ENCODE measurements around the gene NUCKS1.

NUCKS1 gene

DNA sequence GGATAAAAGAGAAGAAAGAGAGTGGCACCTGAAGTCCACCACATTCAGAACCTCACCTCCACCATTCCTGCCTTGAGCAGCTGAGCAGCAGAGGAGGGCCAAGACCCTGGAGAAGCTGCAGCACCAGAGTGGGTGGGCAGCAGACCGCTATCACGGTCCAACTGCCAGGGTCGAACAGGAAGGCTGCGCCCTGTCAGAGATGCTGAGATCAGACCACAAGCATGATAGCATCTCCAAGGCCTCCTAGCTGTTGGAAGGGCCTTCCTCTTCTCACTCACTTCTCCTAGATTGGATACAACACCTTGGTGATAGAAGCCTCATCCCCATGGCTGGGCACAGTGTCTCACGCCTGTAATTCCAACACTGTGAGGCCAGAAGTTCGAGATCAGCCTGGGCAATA, 57.6 kb downstream of the NUCKS1 start:
- Histone ChIP-seq H3K27me3 (replicated peaks; ENCODE audit: control insufficient read depth, insufficient read depth, low read length) (no peaks in the 10 kb centered on the region), H3K9ac (ENCODE audit: low read length) (no peak overlapping the region), H3K4me1 (ENCODE audit: control insufficient read depth, insufficient read depth, low read length) (no peaks in the 10 kb centered on the region), H3K9me3 (ENCODE audit: control insufficient read depth, low read length) (no peaks in the 10 kb centered on the region), H3K36me3 (ENCODE audit: control insufficient read depth, insufficient read depth, low read length, severe bottlenecking) (no peaks in the 10 kb centered on the region), H3K4me3 (ENCODE audit: low read length) (no peak overlapping the region)
- DNase-seq (ENCODE audit: low read depth) = no peak

GRCh38 chr1:205690122-205690756, 59.7 kb downstream of the NUCKS1 start:
- H3K9ac ChIP-seq (ENCODE audit: low read length) = no peak overlapping the region
- DNase-seq (ENCODE audit: low read depth) = no peak
- H3K4me1 ChIP-seq (ENCODE audit: control insufficient read depth, insufficient read depth, low read length) = no peaks in the 10 kb centered on the region

GRCh38 chr1:205689479-205689878, 60.5 kb downstream of the NUCKS1 start:
- Histone ChIP-seq H3K27me3 (replicated peaks; ENCODE audit: control insufficient read depth, insufficient read depth, low read length) (no peaks in the 10 kb centered on the region), H3K4me3 (ENCODE audit: low read length) (no peak overlapping the region), H3K36me3 (ENCODE audit: control insufficient read depth, insufficient read depth, low read length, severe bottlenecking) (no peaks in the 10 kb centered on the region), H3K4me1 (ENCODE audit: control insufficient read depth, insufficient read depth, low read length) (no peaks in the 10 kb centered on the region), H3K9ac (ENCODE audit: low read length) (no peak overlapping the region), H3K9me3 (ENCODE audit: control insufficient read depth, low read length) (no peaks in the 10 kb centered on the region)
- DNase-seq (ENCODE audit: low read depth) = no peak

More at GRCh38 chr1:205690122-205690756, 59.7 kb downstream of the NUCKS1 start:
- Histone ChIP-seq H3K27me3 (replicated peaks; ENCODE audit: control insufficient read depth, insufficient read depth, low read length) (no peaks in the 10 kb centered on the region), H3K4me3 (ENCODE audit: low read length) (no peak overlapping the region), H3K9me3 (ENCODE audit: control insufficient read depth, low read length) (no peaks in the 10 kb centered on the region), H3K36me3 (ENCODE audit: control insufficient read depth, insufficient read depth, low read length, severe bottlenecking) (no peaks in the 10 kb centered on the region)

DNA sequence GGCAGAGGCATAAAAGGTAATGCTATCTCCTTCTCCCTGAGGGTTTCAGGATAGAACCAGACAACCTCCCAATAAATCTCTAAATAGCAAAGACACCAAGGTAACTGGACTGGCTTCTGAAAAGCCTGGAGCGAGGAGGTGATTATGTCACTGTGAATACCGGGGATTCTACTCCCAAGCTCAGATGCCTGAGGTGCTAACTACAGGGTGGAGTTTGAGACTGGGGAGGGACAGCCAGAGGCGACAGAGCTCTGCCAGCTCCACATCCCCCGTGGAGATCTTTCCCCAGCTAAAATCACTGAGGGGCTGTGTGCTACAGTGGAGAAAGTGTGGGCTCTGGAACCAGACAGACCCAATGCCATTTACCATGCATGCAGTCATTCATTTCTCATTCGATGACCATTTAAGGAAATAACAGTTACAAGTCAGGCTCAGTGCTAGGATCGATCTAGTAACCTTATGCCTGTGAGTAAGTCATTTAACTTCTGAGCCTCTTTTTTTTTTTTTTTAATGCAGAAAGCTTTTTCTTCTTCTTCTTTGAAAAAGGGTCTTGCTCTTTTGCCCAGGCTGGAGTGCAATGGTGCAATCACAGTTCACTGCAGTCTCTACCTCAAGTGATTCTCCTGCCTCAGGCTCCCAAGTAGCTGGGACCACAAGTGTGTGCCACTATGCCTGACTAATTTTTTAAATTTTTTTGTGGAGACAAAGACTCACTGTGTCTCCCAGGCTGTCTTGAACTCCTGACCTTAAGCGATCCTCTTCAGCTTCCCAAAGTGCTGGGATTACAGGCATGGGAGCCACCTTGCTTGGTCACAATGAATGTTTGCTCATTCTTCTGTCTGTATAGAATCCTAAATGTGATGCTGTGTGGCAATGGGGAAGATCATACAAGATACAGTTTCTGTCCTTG, 61.6 kb downstream of the NUCKS1 start:
- Histone ChIP-seq H3K36me3 (ENCODE audit: control insufficient read depth, insufficient read depth, low read length, severe bottlenecking) (no peaks in the 10 kb centered on the region), H3K9me3 (ENCODE audit: control insufficient read depth, low read length) (no peaks in the 10 kb centered on the region), H3K4me1 (ENCODE audit: control insufficient read depth, insufficient read depth, low read length) (no peaks in the 10 kb centered on the region), H3K4me3 (ENCODE audit: low read length) (no peak overlapping the region), H3K27me3 (replicated peaks; ENCODE audit: control insufficient read depth, insufficient read depth, low read length) (no peaks in the 10 kb centered on the region), H3K9ac (ENCODE audit: low read length) (no peak overlapping the region)
- no peak for DNase-seq (ENCODE audit: low read depth)

DNA sequence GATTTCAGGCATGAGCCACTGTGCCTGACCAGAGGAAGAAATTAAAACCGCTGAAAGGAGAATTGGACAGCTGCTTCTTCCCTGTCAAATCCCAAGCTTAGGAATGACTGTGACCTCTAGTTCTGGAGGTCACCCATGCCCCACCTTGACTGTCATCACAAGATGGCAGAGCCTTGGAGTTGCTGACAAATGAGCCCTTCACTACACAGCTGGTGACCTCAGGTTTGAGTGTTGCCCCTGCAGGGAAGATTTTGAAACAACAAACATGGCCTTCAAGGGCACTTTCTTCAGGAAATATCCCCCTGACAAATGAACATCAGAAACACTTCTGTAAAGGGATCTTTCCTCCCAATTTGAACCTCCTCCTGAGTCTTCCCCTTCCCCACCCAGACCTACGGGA, 62.7 kb downstream of the NUCKS1 start:
- no peak overlapping the region for H3K9ac ChIP-seq (ENCODE audit: low read length)
- no peak overlapping the region for H3K4me3 ChIP-seq (ENCODE audit: low read length)
- no peaks in the 10 kb centered on the region for H3K27me3 ChIP-seq (replicated peaks; ENCODE audit: control insufficient read depth, insufficient read depth, low read length)
- H3K4me1 ChIP-seq (ENCODE audit: control insufficient read depth, insufficient read depth, low read length) = no peaks in the 10 kb centered on the region
- no peak for DNase-seq (ENCODE audit: low read depth)
- H3K36me3 ChIP-seq (ENCODE audit: control insufficient read depth, insufficient read depth, low read length, severe bottlenecking) = no peaks in the 10 kb centered on the region
- no peaks in the 10 kb centered on the region for H3K9me3 ChIP-seq (ENCODE audit: control insufficient read depth, low read length)

DNA sequence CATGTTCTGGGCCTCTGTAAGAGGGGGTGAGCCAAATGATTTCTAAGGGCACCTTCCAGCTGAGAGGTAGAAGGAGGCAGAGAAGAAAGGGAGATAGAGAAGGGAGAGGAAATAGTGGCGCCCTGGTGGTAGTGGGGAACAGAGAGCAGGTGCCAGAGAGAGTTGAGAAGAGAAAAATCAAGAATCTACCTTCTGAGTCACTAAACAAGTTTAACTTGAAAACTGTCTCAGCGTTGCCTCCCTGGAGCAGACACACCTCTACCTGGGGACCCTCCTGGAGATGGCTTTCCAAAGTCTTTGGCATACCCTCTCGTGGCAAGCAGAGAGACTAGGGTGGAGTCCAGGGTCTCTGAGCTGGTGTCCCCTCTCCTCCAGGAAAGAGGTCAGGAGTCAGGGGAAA, 68.6 kb downstream of the NUCKS1 start:
- Histone ChIP-seq H3K4me3 (ENCODE audit: low read length) (no peak overlapping the region), H3K4me1 (ENCODE audit: control insufficient read depth, insufficient read depth, low read length) (peaks cover 16% of the 10 kb centered on the region), H3K36me3 (ENCODE audit: control insufficient read depth, insufficient read depth, low read length, severe bottlenecking) (no peaks in the 10 kb centered on the region), H3K9ac (ENCODE audit: low read length) (no peak overlapping the region), H3K27me3 (replicated peaks; ENCODE audit: control insufficient read depth, insufficient read depth, low read length) (no peaks in the 10 kb centered on the region), H3K9me3 (ENCODE audit: control insufficient read depth, low read length) (no peaks in the 10 kb centered on the region)
- DNase-seq (ENCODE audit: low read depth) = no peak

- Histone ChIP-seq H3K36me3 (ENCODE audit: control insufficient read depth, insufficient read depth, low read length, severe bottlenecking) (no peaks in the 10 kb centered on the region), H3K4me1 (ENCODE audit: control insufficient read depth, insufficient read depth, low read length) (peaks cover 16% of the 10 kb centered on the region), H3K4me3 (ENCODE audit: low read length) (peak within 1 kb of the TSS; percentile 81), H3K27me3 (replicated peaks; ENCODE audit: control insufficient read depth, insufficient read depth, low read length) (no peaks in the 10 kb centered on the region), H3K9me3 (ENCODE audit: control insufficient read depth, low read length) (no peaks in the 10 kb centered on the region), H3K9ac (ENCODE audit: low read length) (peak within 1 kb of the TSS; percentile 81)
- DNase-seq (ENCODE audit: low read depth) = peak; percentile 65
Measured at GRCh38 chr1:205680073-205680851, 69.7 kb downstream of the NUCKS1 start, which contains the start of gene SLC45A3. SLC45A3 (minus strand) TSS chr1:205680509; CDS start chr1:205664656, 15,853 bp downstream.

DNA sequence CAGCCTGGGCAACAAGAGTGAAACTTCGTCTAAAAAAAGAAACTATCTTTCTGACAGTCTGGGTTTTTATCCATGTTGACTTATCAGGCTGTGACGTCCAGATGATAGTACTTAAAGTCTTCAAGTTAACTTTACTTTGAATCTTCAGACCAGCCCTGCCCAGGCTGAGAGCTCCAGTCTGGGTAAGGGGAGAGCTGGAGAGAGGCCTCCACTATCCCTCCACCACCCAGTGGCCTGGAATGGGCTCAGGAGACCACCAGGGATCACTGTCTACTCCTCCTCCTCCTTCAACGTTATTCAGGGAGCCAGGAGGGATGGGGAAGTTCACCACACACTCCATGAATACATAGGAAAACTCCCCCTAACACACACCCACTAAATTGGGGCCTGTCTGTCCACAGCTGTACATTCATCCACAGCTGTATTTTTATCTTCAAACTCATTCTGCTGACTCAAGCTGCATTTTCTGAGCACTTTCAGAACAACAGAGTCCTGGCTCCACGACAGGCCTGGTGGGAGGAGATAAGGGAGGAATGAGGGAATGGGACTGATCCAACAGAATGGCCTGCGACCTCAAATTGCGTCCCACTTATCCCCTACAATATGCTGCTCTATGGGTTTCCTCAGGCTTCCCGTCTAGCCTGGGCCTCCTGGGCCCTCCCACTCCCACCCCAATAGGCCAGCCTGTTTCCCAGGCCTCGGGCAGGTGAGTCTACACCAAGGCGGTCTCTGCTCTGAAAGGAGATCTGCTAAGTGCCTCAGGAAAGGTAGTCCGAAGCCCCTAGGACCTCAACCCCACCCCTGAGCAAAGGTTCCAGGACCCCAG, 71.5 kb downstream of the NUCKS1 start:
- Histone ChIP-seq H3K4me1 (ENCODE audit: control insufficient read depth, insufficient read depth, low read length) (peaks cover 16% of the 10 kb centered on the region), H3K9me3 (ENCODE audit: control insufficient read depth, low read length) (no peaks in the 10 kb centered on the region), H3K27me3 (replicated peaks; ENCODE audit: control insufficient read depth, insufficient read depth, low read length) (no peaks in the 10 kb centered on the region), H3K36me3 (ENCODE audit: control insufficient read depth, insufficient read depth, low read length, severe bottlenecking) (no peaks in the 10 kb centered on the region), H3K4me3 (ENCODE audit: low read length) (no peak overlapping the region), H3K9ac (ENCODE audit: low read length) (peak overlapping the region; percentile 46)
- peak; percentile 23 for DNase-seq (ENCODE audit: low read depth)

- no peak overlapping the region for H3K4me3 ChIP-seq (ENCODE audit: low read length)
- no peaks in the 10 kb centered on the region for H3K9me3 ChIP-seq (ENCODE audit: control insufficient read depth, low read length)
- no peak for DNase-seq (ENCODE audit: low read depth)
- H3K36me3 ChIP-seq (ENCODE audit: control insufficient read depth, insufficient read depth, low read length, severe bottlenecking) = no peaks in the 10 kb centered on the region
- H3K9ac ChIP-seq (ENCODE audit: low read length) = no peak overlapping the region
- peaks cover 16% of the 10 kb centered on the region for H3K4me1 ChIP-seq (ENCODE audit: control insufficient read depth, insufficient read depth, low read length)
- no peaks in the 10 kb centered on the region for H3K27me3 ChIP-seq (replicated peaks; ENCODE audit: control insufficient read depth, insufficient read depth, low read length)
Measured at GRCh38 chr1:205677167-205677566, 72.8 kb downstream of the NUCKS1 start.

DNA sequence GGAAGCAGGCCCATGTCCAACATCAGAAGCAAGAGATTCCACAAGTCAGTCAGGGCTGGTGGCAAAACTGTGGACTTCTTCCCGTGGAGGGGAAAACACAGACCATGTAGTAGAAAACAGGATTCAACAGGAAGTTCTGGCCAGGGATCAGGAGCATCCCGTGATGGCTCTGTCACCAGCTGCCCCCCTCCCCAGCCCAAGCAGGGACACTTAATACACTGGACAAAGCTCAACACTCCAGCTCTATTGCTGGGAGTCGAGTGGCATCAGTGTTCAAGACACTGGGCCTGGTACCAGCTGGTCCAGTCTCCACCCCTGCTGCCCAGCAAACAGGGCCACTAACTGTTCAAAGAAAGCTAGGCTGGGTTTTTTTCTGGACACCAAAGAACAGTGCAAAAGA, 73.4 kb downstream of the NUCKS1 start:
- H3K9me3 ChIP-seq (ENCODE audit: control insufficient read depth, low read length) = no peaks in the 10 kb centered on the region
- H3K4me1 ChIP-seq (ENCODE audit: control insufficient read depth, insufficient read depth, low read length) = peaks cover 16% of the 10 kb centered on the region
- no peak overlapping the region for H3K4me3 ChIP-seq (ENCODE audit: low read length)
- H3K9ac ChIP-seq (ENCODE audit: low read length) = no peak overlapping the region
- H3K36me3 ChIP-seq (ENCODE audit: control insufficient read depth, insufficient read depth, low read length, severe bottlenecking) = no peaks in the 10 kb centered on the region
- no peaks in the 10 kb centered on the region for H3K27me3 ChIP-seq (replicated peaks; ENCODE audit: control insufficient read depth, insufficient read depth, low read length)
- no peak for DNase-seq (ENCODE audit: low read depth)
